GM13977 (cell line): ENCODE measurements around the gene KLRF2.

Experiments
- DNase-seq: peaks from one replicate; pipeline ENCODE4 v3.0.0; 2012; ENCODE audit warnings: low spot score
- CTCF ChIP-seq: IDR thresholded peaks from 2 replicates; pipeline ENCODE4 v1.5.1; 2012; ENCODE audit warnings: mild to moderate bottlenecking, control low read depth; ENCODE audit not compliant: insufficient read depth; ENCODE audit errors: extremely low read depth, missing control alignments
- in situ Hi-C: fragments of 300-500 bp; cut with MboI; formaldehyde crosslinking; loops from one replicate; pipeline ENCODE4 v1.12.0; 2022; ENCODE audit warnings: low sequenced_read_pairs, low pct_unique_long_range_greater_than_20kb, mixed read lengths, inconsistent platforms; ENCODE audit not compliant: unreplicated experiment

The KLRF2 gene

GRCh38 chr12:9881246-9881645 lies at the start of gene KLRF2:
Gene KLRF2 (plus strand): TSS chr12:9881489. CDS start chr12:9881596, 107 bp downstream.
- in situ Hi-C loops, result no loop called here
- TF ChIP-seq CTCF, result no peak
- no peak for DNase-seq

GRCh38 chr12:9831720-9832119 lies 49.6 kb upstream of the KLRF2 start:
- in situ Hi-C loops, result no loop called here
- DNase-seq, result no peak
- TF ChIP-seq CTCF, result no peak

GRCh38 chr12:9843407-9843806 lies 37.9 kb upstream of the KLRF2 start:
- in situ Hi-C loops, result no loop called here
- no peak for DNase-seq
- no peak for TF ChIP-seq CTCF

GRCh38 chr12:9848899-9849298 lies 32.4 kb upstream of the KLRF2 start:
- in situ Hi-C loops, result no loop called here

GRCh38 chr12:9851050-9851449 lies 30.2 kb upstream of the KLRF2 start:
- no peak for DNase-seq

More at GRCh38 chr12:9848899-9849298, 32.4 kb upstream of the KLRF2 start:
- TF ChIP-seq CTCF, result no peak
- no peak for DNase-seq

GRCh38 chr12:9851927-9852326 lies 29.4 kb upstream of the KLRF2 start:
- in situ Hi-C loops, result no loop called here
- no peak for DNase-seq
- TF ChIP-seq CTCF, result no peak

More at GRCh38 chr12:9851050-9851449, 30.2 kb upstream of the KLRF2 start:
- TF ChIP-seq CTCF, result no peak
- in situ Hi-C loops, result no loop called here

GRCh38 chr12:9856151-9856550 lies 25.1 kb upstream of the KLRF2 start:
- no peak for DNase-seq
- in situ Hi-C loops, result no loop called here
- TF ChIP-seq CTCF, result no peak
